Panc1 (cell line): ENCODE data around the gene SMPD1. TPM values are rescaled to one million over a fixed set of nuclear protein-coding genes. Genes with fewer than 3 reads are reported as not detected.

Experiments
- ATAC-seq: fragments of 200-7000 bp; cut with Tn5 transposase; 2 replicates; pipeline ENCODE4 v1.9.1; 2020; ENCODE audit warnings: mild to moderate bottlenecking, moderate library complexity
- BruUV-seq: library from RNA; stranded (reverse); fragments of 400-500 nt; replicated peaks from 2 replicates; lab custom pipeline; 2021; lab: Mats Ljungman, UMichigan
- CTCF ChIA-PET: fragments of 300-600 bp; sonication (Branson Sonifier 250); formaldehyde crosslinking; loops from one replicate; lab custom pipeline; 2022; ENCODE audit warnings: antibody characterized with exemption; lab: Charles Lee
- POLR2A ChIA-PET: fragments of 300-600 bp; sonication (Branson Sonifier 250); formaldehyde crosslinking; loops from one replicate; lab custom pipeline; 2022; ENCODE audit warnings: antibody characterized with exemption; lab: Charles Lee
- DNase-seq: peaks from one replicate; pipeline ENCODE4 v3.0.0-alpha.2; 2010; ENCODE audit warnings: low read depth, low spot score
- H3K27ac ChIP-seq: 2 replicates; pipeline ENCODE4 v1.5.1; 2011; ENCODE audit warnings: mild to moderate bottlenecking, low read length, inconsistent platforms
- H3K27me3 ChIP-seq: fragments of 200-500 bp; sonication (Bioruptor generic); 2 replicates; pipeline ENCODE4 v1.6.0; 2014; ENCODE audit warnings: low read length, inconsistent platforms; ENCODE audit not compliant: control insufficient read depth, insufficient read depth
- H3K36me3 ChIP-seq: fragments of 200-500 bp; sonication (Bioruptor generic); 2 replicates; pipeline ENCODE4 v1.5.1; 2014; ENCODE audit warnings: inconsistent platforms, mild to moderate bottlenecking, low read length, moderate library complexity; ENCODE audit not compliant: control insufficient read depth, insufficient read depth
- H3K4me1 ChIP-seq: 2 replicates; pipeline ENCODE4 v1.5.1; 2011; ENCODE audit warnings: inconsistent platforms, mild to moderate bottlenecking, low read length, moderate library complexity; ENCODE audit not compliant: control insufficient read depth, insufficient read depth
- H3K4me3 ChIP-seq, 2 experiments: 2 replicates each; pipeline ENCODE4 v1.5.1; 2011 to 2012; ENCODE audit warnings: low read depth in 2 of 2, low read length in 2 of 2, mild to moderate bottlenecking in 2 of 2, inconsistent platforms in 1 of 2, moderate library complexity in 1 of 2
- H3K9me3 ChIP-seq: fragments of 200-500 bp; sonication (Bioruptor generic); 2 replicates; pipeline ENCODE4 v1.5.1; 2014; ENCODE audit warnings: low read depth, mild to moderate bottlenecking, inconsistent platforms, low read length, moderate library complexity; ENCODE audit not compliant: control insufficient read depth, insufficient read depth
- CTCF ChIP-seq: fragments of 450-650 bp; IDR thresholded peaks from 2 replicates; pipeline ENCODE4 v1.5.1; 2017; ENCODE audit warnings: mild to moderate bottlenecking
- POLR2AphosphoS5 ChIP-seq: IDR thresholded peaks from 2 replicates; pipeline ENCODE4 v1.6.1; 2012; ENCODE audit warnings: mild to moderate bottlenecking, low read depth, low read length, moderate library complexity
- REST ChIP-seq, 2 experiments: IDR thresholded peaks; 2 replicates each; pipeline ENCODE4 v1.6.1; 2011 to 2012; ENCODE audit warnings: low read depth in 2 of 2, control low read depth in 1 of 2, low read length in 1 of 2, mild to moderate bottlenecking in 1 of 2, moderate library complexity in 1 of 2; ENCODE audit not compliant: insufficient read depth in 1 of 2
- SIN3A ChIP-seq: IDR thresholded peaks from 2 replicates; pipeline ENCODE4 v1.6.1; 2012; ENCODE audit warnings: low read depth, mild to moderate bottlenecking, low read length, moderate library complexity, borderline replicate concordance; ENCODE audit not compliant: insufficient read depth
- TCF7L2 ChIP-seq: IDR thresholded peaks from 2 replicates; pipeline ENCODE4 v1.6.1; 2011; ENCODE audit warnings: mild to moderate bottlenecking, low read depth, low read length, inconsistent platforms
- in situ Hi-C: cut with HindIII; loops from 2 replicates; pipeline ENCODE4 v1.10.0; 2016; ENCODE audit warnings: low sequenced_read_pairs, low pct_unique_long_range_greater_than_20kb
- intact Hi-C: fragments of 100-400 bp; cut with micrococcal nuclease; formaldehyde crosslinking; loops from one replicate; pipeline ENCODE4 v1.10.0; 2022; ENCODE audit not compliant: unreplicated experiment
- total RNA-seq: library from RNA; stranded (reverse); gene quantifications from one replicate; pipeline ENCODE4 v1.2.1, GENCODE V29; 2021; ENCODE audit not compliant: unreplicated experiment

Gene SMPD1
- total RNA-seq, 1 experiment from 2014 or later, result 20.0 TPM

GRCh38 chr11:6350043-6350442 is 40.2 kb upstream of the SMPD1 start:
- TF ChIP-seq CTCF, result no peak
- TF ChIP-seq SIN3A, result no peak
- TF ChIP-seq POLR2AphosphoS5, result no peak
- no peak for TF ChIP-seq REST (IDR thresholded peaks at IDR 0.05; ENCODE audit: insufficient read depth in 1 of 2, low read depth in 2 of 2, low read length in 1 of 2)
- no peak for TF ChIP-seq TCF7L2
- Histone ChIP-seq H3K4me3 (no peak overlapping the region), H3K4me1 (no peaks in the 10 kb centered on the region), H3K9me3 (no peaks in the 10 kb centered on the region), H3K27ac (no peak overlapping the region), H3K27me3 (no peaks in the 10 kb centered on the region), H3K36me3 (no peaks in the 10 kb centered on the region)
- BruUV-seq, result no TSS peak
- intact Hi-C loops (loop anchor here (5.0 kb wide), 1 partner anchor 53 kb away; no protein-coding TSS in a partner anchor), in situ Hi-C loops (no loop called here)
- ChIA-PET POLR2A (no interaction called here), CTCF (interaction anchor here (0.7 to 1.6 kb wide), 2 partner anchors 13 to 384 kb away, joined by 6 to 9 read pairs; no protein-coding TSS in a partner anchor)
- ATAC-seq, result no peak
- no peak for DNase-seq

GRCh38 chr11:6350486-6350885 is 39.8 kb upstream of the SMPD1 start:
- no TSS peak for BruUV-seq
- in situ Hi-C loops, result no loop called here

More at GRCh38 chr11:6350486-6350885, 39.8 kb upstream of the SMPD1 start:
- Histone ChIP-seq H3K27me3 (no peaks in the 10 kb centered on the region), H3K4me1 (no peaks in the 10 kb centered on the region), H3K36me3 (no peaks in the 10 kb centered on the region), H3K27ac (no peak overlapping the region), H3K9me3 (no peaks in the 10 kb centered on the region), H3K4me3 (no peak overlapping the region)
- DNase-seq (no peak), ATAC-seq (no peak)
- ChIA-PET POLR2A (no interaction called here), CTCF (interaction anchor here (1.6 to 4.5 kb wide), 2 partner anchors 13 to 99 kb away, joined by 6 to 31 read pairs; no protein-coding TSS in a partner anchor)
- TF ChIP-seq POLR2AphosphoS5 (no peak), CTCF (no peak), SIN3A (no peak), REST (IDR thresholded peaks at IDR 0.05; ENCODE audit: insufficient read depth in 1 of 2, low read depth in 2 of 2, low read length in 1 of 2) (no peak), TCF7L2 (no peak)
- intact Hi-C loops, result loop anchor here (5.0 kb wide), 1 partner anchor 53 kb away; no protein-coding TSS in a partner anchor
